ENCODE results near the gene SLC35G1.

GRCh38 chr10:93938140-93938539 lies 44.4 kb downstream of the SLC35G1 start:
- TF ChIP-seq EZH2 (IDR thresholded peaks at IDR 0.05; ENCODE audit: low read length, unreplicated experiment) = no peak
- no peak for TF ChIP-seq CTCF (conservative IDR thresholded peaks at IDR 0.05; ENCODE audit: low read depth, low read length)
